ENCODE data around the gene ARMC3. TPM values are rescaled to one million over a fixed set of nuclear protein-coding genes. Genes with fewer than 3 reads are reported as not detected.

ARMC3 gene
- not detected for total RNA-seq
- long read RNA-seq, donor 1 = 0 reads
- long read RNA-seq, donor 2 = 0 reads

GRCh38 chr10:22927661-22928403 is at the start of gene ARMC3:
Gene ARMC3 (plus strand): TSS chr10:22928053. CDS start chr10:22931997, 3,944 bp downstream.
- DNase-seq (peak; percentile 24 to 60 (median 51)), ATAC-seq (peak; percentile 66)
- intact Hi-C loops (cut with DNase I, micrococcal nuclease) = no loop called here
- no peak for TF ChIP-seq CTCF (IDR thresholded peaks at IDR 0.05)
- H3K4me1 ChIP-seq (ENCODE audit: low read depth) = no peaks in the 10 kb centered on the region
- H3K4me3 ChIP-seq = no peak within 1 kb of the TSS
- H3K36me3 ChIP-seq (ENCODE audit: low read depth) = no peaks in the 10 kb centered on the region
- H3K9me3 ChIP-seq = no peaks in the 10 kb centered on the region

- no peaks in the 10 kb centered on the region for H3K36me3 ChIP-seq (ENCODE audit: low read depth)
- no peak for ATAC-seq
- intact Hi-C loops (cut with DNase I, micrococcal nuclease) = no loop called here
These were observed 36.1 kb upstream of the ARMC3 start for GRCh38 chr10:22891797-22892196.

GRCh38 chr10:22893781-22894180 is 34.1 kb upstream of the ARMC3 start:
- ATAC-seq (no peak), DNase-seq (no peak)
- Histone ChIP-seq H3K36me3 (ENCODE audit: low read depth) (no peaks in the 10 kb centered on the region), H3K4me1 (ENCODE audit: low read depth) (no peaks in the 10 kb centered on the region), H3K9me3 (peaks cover 7% of the 10 kb centered on the region), H3K4me3 (no peak overlapping the region)
- no peak for TF ChIP-seq CTCF (IDR thresholded peaks at IDR 0.05)
- intact Hi-C loops (cut with DNase I, micrococcal nuclease) = no loop called here

More at GRCh38 chr10:22891797-22892196, 36.1 kb upstream of the ARMC3 start:
- DNase-seq = no peak
- Histone ChIP-seq H3K4me1 (ENCODE audit: low read depth) (no peaks in the 10 kb centered on the region), H3K4me3 (no peak overlapping the region), H3K9me3 (peaks cover 9% of the 10 kb centered on the region)
- no peak for TF ChIP-seq CTCF (IDR thresholded peaks at IDR 0.05)

GRCh38 chr10:22894714-22895113 is 33.1 kb upstream of the ARMC3 start:
- DNase-seq (no peak), ATAC-seq (no peak)

GRCh38 chr10:22895252-22895651 is 32.6 kb upstream of the ARMC3 start:
- no peak overlapping the region for H3K4me3 ChIP-seq
- no peaks in the 10 kb centered on the region for H3K4me1 ChIP-seq (ENCODE audit: low read depth)
- DNase-seq = no peak
- intact Hi-C loops (cut with DNase I, micrococcal nuclease) = no loop called here
- no peaks in the 10 kb centered on the region for H3K36me3 ChIP-seq (ENCODE audit: low read depth)
- peaks cover 7% of the 10 kb centered on the region for H3K9me3 ChIP-seq
- TF ChIP-seq CTCF (IDR thresholded peaks at IDR 0.05) = no peak
- ATAC-seq = no peak

More at GRCh38 chr10:22894714-22895113, 33.1 kb upstream of the ARMC3 start:
- Histone ChIP-seq H3K36me3 (ENCODE audit: low read depth) (no peaks in the 10 kb centered on the region), H3K9me3 (peaks cover 7% of the 10 kb centered on the region), H3K4me1 (ENCODE audit: low read depth) (no peaks in the 10 kb centered on the region), H3K4me3 (no peak overlapping the region)
- intact Hi-C loops (cut with DNase I, micrococcal nuclease) = no loop called here
- no peak for TF ChIP-seq CTCF (IDR thresholded peaks at IDR 0.05)

All from mucosa of descending colon (tissue), 3 donors.